Endothelial cell of umbilical vein (primary cell): ENCODE data around the gene ATP5MG.

ENCODE experiments used
- EZH2 ChIP-seq: IDR thresholded peaks from 2 replicates; pipeline ENCODE4 v1.6.1; 2012; ENCODE audit warnings: borderline replicate concordance, low read depth, mild to moderate bottlenecking, moderate library complexity, low read length, inconsistent platforms; ENCODE audit not compliant: severe bottlenecking
- FOS ChIP-seq: IDR thresholded peaks from 2 replicates; pipeline ENCODE4 v1.6.1; 2011; ENCODE audit warnings: mild to moderate bottlenecking, low read length, moderate library complexity, borderline replicate concordance; ENCODE audit not compliant: insufficient read depth
- JUN ChIP-seq: IDR thresholded peaks from 2 replicates; pipeline ENCODE4 v1.6.1; 2011; ENCODE audit warnings: borderline replicate concordance, low read depth; ENCODE audit not compliant: insufficient read length, insufficient read depth
- MYC ChIP-seq: IDR thresholded peaks from one replicate; pipeline ENCODE4 v1.6.1; 2011; ENCODE audit warnings: mild to moderate bottlenecking, low read depth, low read length
- POLR2A ChIP-seq: IDR thresholded peaks from 2 replicates; pipeline ENCODE4 v1.6.1; 2012; ENCODE audit warnings: low read depth, mild to moderate bottlenecking, control low read depth, low read length
- POLR2AphosphoS5 ChIP-seq: IDR thresholded peaks from 2 replicates; pipeline ENCODE4 v1.6.1; 2012; ENCODE audit warnings: low read depth, mild to moderate bottlenecking, control low read depth, low read length, moderate library complexity; ENCODE audit not compliant: insufficient read depth
- TF ChIP-seq, protein P1 (sequence below), 2 donors: IDR thresholded peaks; 1 replicate in 1 of 2; 2 replicates in 1 of 2; pipeline ENCODE4 v1.5.1; 2011; ENCODE audit warnings: low read length in 2 of 2, mild to moderate bottlenecking in 2 of 2, moderate library complexity in 2 of 2, control low read depth in 1 of 2, inconsistent platforms in 1 of 2, low read depth in 1 of 2; ENCODE audit not compliant: insufficient read depth in 1 of 2; ENCODE audit errors: extremely low read depth in 1 of 2
- TF ChIP-seq, protein P2 (sequence below): IDR thresholded peaks from 2 replicates; pipeline ENCODE4 v1.6.1; 2011; ENCODE audit not compliant: insufficient read depth, insufficient read length

DNA sequence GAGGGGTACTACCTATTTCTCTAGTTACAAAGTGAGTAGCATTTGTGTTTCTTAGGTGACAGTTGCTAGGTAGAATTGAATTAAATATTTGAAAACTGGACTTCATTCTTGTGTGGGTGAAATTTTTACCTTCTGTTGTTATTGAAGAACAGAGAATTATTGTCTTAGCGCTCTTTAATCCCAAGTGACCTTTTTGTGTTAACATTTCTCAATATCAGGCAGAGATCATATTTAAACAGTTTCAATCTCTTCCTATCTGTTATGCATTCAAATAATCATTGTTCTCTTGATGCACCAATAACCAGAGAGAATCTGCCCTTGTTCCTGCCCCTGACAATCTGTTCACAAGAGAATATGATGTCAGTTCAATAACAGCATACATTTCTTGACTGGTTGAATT is 49.0 kb downstream of the ATP5MG start:
- TF ChIP-seq, protein P1, sequence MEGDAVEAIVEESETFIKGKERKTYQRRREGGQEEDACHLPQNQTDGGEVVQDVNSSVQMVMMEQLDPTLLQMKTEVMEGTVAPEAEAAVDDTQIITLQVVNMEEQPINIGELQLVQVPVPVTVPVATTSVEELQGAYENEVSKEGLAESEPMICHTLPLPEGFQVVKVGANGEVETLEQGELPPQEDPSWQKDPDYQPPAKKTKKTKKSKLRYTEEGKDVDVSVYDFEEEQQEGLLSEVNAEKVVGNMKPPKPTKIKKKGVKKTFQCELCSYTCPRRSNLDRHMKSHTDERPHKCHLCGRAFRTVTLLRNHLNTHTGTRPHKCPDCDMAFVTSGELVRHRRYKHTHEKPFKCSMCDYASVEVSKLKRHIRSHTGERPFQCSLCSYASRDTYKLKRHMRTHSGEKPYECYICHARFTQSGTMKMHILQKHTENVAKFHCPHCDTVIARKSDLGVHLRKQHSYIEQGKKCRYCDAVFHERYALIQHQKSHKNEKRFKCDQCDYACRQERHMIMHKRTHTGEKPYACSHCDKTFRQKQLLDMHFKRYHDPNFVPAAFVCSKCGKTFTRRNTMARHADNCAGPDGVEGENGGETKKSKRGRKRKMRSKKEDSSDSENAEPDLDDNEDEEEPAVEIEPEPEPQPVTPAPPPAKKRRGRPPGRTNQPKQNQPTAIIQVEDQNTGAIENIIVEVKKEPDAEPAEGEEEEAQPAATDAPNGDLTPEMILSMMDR (IDR thresholded peaks at IDR 0.05; ENCODE audit: extremely low read depth in 1 of 2, insufficient read depth in 1 of 2, low read depth in 1 of 2, low read length in 2 of 2): no peak
- TF ChIP-seq POLR2A (no peak), POLR2AphosphoS5 (no peak), EZH2 (no peak), MYC (no peak), FOS (no peak), JUN (no peak)
- TF ChIP-seq, protein P2, sequence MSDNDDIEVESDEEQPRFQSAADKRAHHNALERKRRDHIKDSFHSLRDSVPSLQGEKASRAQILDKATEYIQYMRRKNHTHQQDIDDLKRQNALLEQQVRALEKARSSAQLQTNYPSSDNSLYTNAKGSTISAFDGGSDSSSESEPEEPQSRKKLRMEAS: no peak
